ENCODE measurements around the gene CDR2.

GRCh38 chr16:22397464-22397863 lies 23.0 kb upstream of the CDR2 start:
- no peak for TF ChIP-seq CTCF (IDR thresholded peaks at IDR 0.05)
- no peak for TF ChIP-seq EZH2 (IDR thresholded peaks at IDR 0.05; ENCODE audit: borderline replicate concordance, insufficient read depth, low read depth, low read length, poor library complexity, severe bottlenecking)
